22Rv1 (cell line): ENCODE results near the gene CDK5RAP3.

ENCODE experiments used
- H3K27ac ChIP-seq: fragments of 450-650 bp; 2 replicates; pipeline ENCODE4 v1.5.1; 2017
- CTCF ChIP-seq: fragments of 450-650 bp; IDR thresholded peaks from 2 replicates; pipeline ENCODE4 v1.5.1; 2017; ENCODE audit warnings: mild to moderate bottlenecking
- ZFX ChIP-seq: fragments of 450-650 bp; IDR thresholded peaks from 2 replicates; pipeline ENCODE4 v1.6.1; 2017; ENCODE audit warnings: antibody characterized with exemption, borderline replicate concordance

The CDK5RAP3 gene

GRCh38 chr17:48021934-48022333 lies 51.0 kb downstream of the CDK5RAP3 start:
- no peak overlapping the region for H3K27ac ChIP-seq
- no peak for TF ChIP-seq CTCF
- no peak for TF ChIP-seq ZFX

DNA sequence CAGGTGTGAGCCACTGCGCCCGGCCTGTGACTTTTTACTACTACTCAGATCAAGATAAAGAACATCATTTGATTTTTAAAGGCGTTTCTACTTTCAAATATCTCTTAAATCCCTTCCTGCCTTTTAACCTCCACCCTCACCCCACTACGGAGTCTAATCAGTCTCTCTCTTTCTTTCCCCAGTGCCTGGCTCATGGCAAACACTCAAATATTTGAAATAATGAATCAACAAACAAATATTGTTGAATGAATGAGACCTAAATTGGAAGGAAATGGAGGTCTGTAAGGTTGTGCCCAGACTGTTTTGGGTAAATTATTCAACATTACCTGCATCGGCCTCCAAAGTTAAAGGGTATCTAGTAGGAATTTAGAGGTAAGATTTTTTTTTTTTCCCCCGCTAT lies 52.0 kb downstream of the CDK5RAP3 start:
- H3K27ac ChIP-seq = peak overlapping the region; percentile 76; the same call in 1 of the 2 replicates

DNA sequence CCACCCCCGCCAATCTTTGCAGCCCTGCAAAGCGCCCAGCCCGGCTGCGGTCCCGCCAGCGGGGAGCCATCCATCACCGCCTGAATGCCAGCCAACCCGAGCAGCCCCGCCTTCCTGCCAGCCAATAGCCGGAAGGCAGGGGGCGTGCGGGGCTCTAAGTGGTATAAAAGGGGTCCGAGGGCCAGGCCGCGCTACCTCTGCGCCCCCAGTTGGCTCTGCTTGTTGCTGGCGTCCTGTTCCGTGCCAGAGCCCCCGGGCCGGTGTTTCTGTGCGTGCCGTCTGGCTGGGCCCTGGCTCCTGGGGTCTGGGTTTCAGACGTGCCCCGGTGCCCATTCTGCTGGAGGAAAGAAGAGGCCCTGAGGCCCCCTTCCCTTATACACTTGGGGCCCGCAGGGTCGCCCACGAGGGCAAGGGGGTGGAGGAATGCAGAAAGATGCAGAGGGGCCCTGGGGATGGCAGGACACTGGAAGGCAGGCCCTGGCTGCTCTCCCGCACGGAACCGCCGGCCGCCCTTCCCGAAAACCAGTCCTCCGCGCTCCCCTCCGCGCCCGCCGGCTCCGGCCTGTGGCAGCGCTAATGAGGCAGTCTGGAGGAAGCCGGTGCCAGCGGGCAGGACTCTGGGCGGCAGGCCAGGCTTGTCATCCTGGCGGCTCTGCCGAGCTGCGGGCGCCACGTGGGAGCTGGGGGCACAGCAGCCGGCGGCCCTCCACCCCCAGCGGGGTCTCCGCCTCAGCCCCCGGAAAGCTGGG lies 52.7 kb downstream of the CDK5RAP3 start:
- TF ChIP-seq ZFX (no peak), CTCF (peak; percentile 71)
- H3K27ac ChIP-seq = peak overlapping the region; percentile 76

More for the DNA sequence above, 52.0 kb downstream of the CDK5RAP3 start:
- TF ChIP-seq ZFX (no peak), CTCF (no peak)

- H3K27ac ChIP-seq = peak overlapping the region; percentile 76
- TF ChIP-seq ZFX (no peak), CTCF (peak; percentile 26; the same call in 1 of the 2 replicates)
Observed at GRCh38 chr17:48024149-48025039, 53.5 kb downstream of the CDK5RAP3 start.

DNA sequence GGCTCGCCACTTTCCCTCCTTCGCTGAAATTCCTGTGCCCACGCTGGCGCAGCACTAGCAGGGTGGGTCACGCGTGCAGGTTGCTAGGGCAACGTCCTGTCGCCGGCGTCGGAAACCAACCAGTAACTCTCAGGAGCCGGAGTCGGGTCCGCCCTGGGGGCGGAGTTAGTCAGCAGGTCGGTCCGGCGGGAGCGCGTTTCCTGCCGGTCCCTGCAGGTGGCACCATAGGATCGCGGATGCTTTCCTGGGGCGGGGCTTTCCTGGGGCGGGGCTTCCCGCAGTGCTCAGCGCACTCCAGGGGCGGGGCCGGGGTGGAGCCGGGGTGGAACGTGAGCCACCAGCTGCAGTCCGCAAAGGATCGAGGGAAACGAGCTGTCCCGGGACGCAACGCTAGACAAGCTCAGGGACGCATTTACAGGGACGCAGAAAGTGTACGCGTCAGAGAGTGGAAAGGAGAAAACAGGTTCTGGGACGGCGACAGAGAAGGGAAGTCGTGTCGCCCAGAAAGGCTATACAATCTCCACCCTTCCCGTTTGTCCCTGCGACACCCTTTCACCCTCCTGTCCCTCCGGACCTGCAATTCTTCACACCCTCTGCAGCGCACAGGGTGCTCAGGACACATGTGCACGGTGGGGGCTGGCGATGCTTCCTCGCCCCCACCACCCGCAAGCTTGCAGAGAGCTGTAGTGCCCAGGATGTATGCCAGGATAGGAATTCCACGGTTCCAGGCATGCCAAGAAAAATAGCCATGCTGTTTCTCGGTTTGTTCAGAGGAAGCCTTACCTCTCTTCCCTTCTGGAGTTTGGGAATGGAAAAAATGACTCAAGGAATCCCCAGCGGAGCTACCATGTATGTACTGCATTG lies 54.4 kb downstream of the CDK5RAP3 start:
- TF ChIP-seq CTCF = peak; percentile 83
- no peak for TF ChIP-seq ZFX
- peak overlapping the region; percentile 76 for H3K27ac ChIP-seq

DNA sequence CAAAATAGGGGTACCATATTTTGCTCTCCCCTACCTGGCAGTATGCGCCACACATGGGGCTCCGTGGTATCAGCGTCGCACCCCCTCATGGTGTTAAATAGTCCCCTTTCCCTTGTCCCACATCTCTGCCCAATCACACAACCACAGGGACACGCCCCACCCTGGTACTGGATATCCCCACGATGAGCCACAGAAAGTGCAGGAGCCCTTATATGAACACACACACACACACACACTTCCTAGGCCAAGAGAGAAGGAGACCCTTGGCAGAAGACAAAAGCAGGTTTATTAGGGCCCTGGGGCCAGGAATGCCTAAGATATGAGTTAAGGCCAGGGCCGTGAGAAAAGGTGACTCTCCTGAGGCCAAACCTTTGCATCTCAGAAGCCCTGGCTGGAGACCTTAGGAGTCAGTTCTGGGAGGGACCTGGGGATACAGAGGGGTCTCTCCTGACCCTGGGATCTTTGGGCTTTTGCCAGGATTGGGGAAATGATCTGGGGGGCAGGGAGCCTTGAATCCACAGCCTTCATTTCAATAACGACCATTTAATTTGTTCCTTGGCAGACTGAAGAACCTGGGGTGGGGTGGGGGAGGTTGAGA lies 55.1 kb downstream of the CDK5RAP3 start:
- H3K27ac ChIP-seq = peak overlapping the region; percentile 76
- no peak for TF ChIP-seq ZFX
- no peak for TF ChIP-seq CTCF
